ENCODE data around the gene ELMO1.

- TF ChIP-seq POLR2A (IDR thresholded peaks at IDR 0.05): no peak
- TF ChIP-seq CTCF (IDR thresholded peaks at IDR 0.05): no peak
Measured at GRCh38 chr7:37493810-37494209, 45.1 kb upstream of the ELMO1 start.

Data from heart left ventricle (tissue), 13 donors.